H1 (cell line): Measurements from ENCODE around the gene RFPL2.

Experiments
- EP300 ChIP-seq, 2 experiments: IDR thresholded peaks; 1 replicate in 1 of 2; 2 replicates in 1 of 2; pipeline ENCODE4 v1.6.1; 2011 to 2012; ENCODE audit warnings: low read depth in 2 of 2, low read length in 2 of 2, mild to moderate bottlenecking in 2 of 2, borderline replicate concordance in 1 of 2, inconsistent platforms in 1 of 2, moderate library complexity in 1 of 2
- EZH2 ChIP-seq: fragments of 200-600 bp; sonication (generic); IDR thresholded peaks from 2 replicates; pipeline ENCODE4 v1.7.1; 2012; ENCODE audit warnings: low read depth, mild to moderate bottlenecking, moderate library complexity, low read length, inconsistent platforms; ENCODE audit not compliant: severe bottlenecking
- POLR2A ChIP-seq, 2 experiments: IDR thresholded peaks; 1 replicate in 1 of 2; 2 replicates in 1 of 2; pipeline ENCODE4 v1.6.1; 2011; ENCODE audit warnings: low read depth in 2 of 2, low read length in 2 of 2, mild to moderate bottlenecking in 2 of 2; ENCODE audit errors: control extremely low read depth in 1 of 2
- TEAD4 ChIP-seq: IDR thresholded peaks from 2 replicates; pipeline ENCODE4 v1.6.1; 2012; ENCODE audit warnings: low read depth, low read length, inconsistent platforms, mixed read lengths
- ZNF274 ChIP-seq: IDR thresholded peaks from 2 replicates; pipeline ENCODE4 v1.7.0; 2012; ENCODE audit warnings: low read length, borderline replicate concordance; ENCODE audit errors: extremely low read depth
- TF ChIP-seq, protein P1 (sequence below), 3 experiments: IDR thresholded peaks; 1 replicate in 2 of 3; 2 replicates in 1 of 3; pipeline versions ENCODE4 v1.5.1 to v1.6.1; 2011; ENCODE audit warnings: low read length in 3 of 3, mild to moderate bottlenecking in 3 of 3, inconsistent platforms in 2 of 3, low read depth in 1 of 3, moderate library complexity in 1 of 3; ENCODE audit not compliant: insufficient read depth in 1 of 3; ENCODE audit errors: control extremely low read depth in 1 of 3

GRCh38 chr22:32226326-32227104 is 21.6 kb upstream of the RFPL2 start:
- TF ChIP-seq TEAD4 = no peak
- TF ChIP-seq, protein P1, sequence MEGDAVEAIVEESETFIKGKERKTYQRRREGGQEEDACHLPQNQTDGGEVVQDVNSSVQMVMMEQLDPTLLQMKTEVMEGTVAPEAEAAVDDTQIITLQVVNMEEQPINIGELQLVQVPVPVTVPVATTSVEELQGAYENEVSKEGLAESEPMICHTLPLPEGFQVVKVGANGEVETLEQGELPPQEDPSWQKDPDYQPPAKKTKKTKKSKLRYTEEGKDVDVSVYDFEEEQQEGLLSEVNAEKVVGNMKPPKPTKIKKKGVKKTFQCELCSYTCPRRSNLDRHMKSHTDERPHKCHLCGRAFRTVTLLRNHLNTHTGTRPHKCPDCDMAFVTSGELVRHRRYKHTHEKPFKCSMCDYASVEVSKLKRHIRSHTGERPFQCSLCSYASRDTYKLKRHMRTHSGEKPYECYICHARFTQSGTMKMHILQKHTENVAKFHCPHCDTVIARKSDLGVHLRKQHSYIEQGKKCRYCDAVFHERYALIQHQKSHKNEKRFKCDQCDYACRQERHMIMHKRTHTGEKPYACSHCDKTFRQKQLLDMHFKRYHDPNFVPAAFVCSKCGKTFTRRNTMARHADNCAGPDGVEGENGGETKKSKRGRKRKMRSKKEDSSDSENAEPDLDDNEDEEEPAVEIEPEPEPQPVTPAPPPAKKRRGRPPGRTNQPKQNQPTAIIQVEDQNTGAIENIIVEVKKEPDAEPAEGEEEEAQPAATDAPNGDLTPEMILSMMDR (IDR thresholded peaks at IDR 0.05; ENCODE audit: control extremely low read depth in 1 of 3, insufficient read depth in 1 of 3, low read depth in 1 of 3, low read length in 3 of 3) = no peak
- TF ChIP-seq ZNF274 = no peak
- no peak for TF ChIP-seq EZH2
- no peak for TF ChIP-seq POLR2A (IDR thresholded peaks at IDR 0.05; ENCODE audit: control extremely low read depth in 1 of 2, low read depth in 2 of 2, low read length in 2 of 2)
- no peak for TF ChIP-seq EP300 (IDR thresholded peaks at IDR 0.05; ENCODE audit: borderline replicate concordance in 1 of 2, low read depth in 2 of 2, low read length in 2 of 2)
